IMR-90 (cell line): ENCODE results near the gene ADCYAP1R1. TPM values are rescaled to one million over a fixed set of nuclear protein-coding genes. Genes with fewer than 3 reads are reported as not detected.

Experiments
- ATAC-seq: fragments of 200-7000 bp; cut with Tn5 transposase; 2 replicates; pipeline ENCODE4 v1.9.1; 2020; ENCODE audit warnings: low read depth, mild to moderate bottlenecking, moderate library complexity
- BruUV-seq: library from RNA; stranded (reverse); fragments of 400-500 nt; replicated peaks from 2 replicates; lab custom pipeline; 2021; lab: Mats Ljungman, UMichigan
- CTCF ChIA-PET: fragments of 300-600 bp; formaldehyde crosslinking; extraction: SDS; loops from one replicate; lab custom pipeline; 2021; ENCODE audit warnings: antibody characterized with exemption; lab: Yijun Ruan, JAX
- POLR2A ChIA-PET: fragments of 300-600 bp; sonication (Branson Sonifier 250); formaldehyde crosslinking; loops from one replicate; lab custom pipeline; 2022; ENCODE audit warnings: antibody characterized with exemption; ENCODE audit not compliant: unreplicated experiment; lab: Charles Lee
- DNase-seq: peaks from one replicate; pipeline ENCODE4 v3.0.0; 2013
- H2AFZ ChIP-seq: replicated peaks from 2 replicates; pipeline ENCODE3; 2013; ENCODE audit warnings: low read length, mild to moderate bottlenecking; ENCODE audit not compliant: poor library complexity
- H2AK5ac ChIP-seq: 2 replicates; pipeline ENCODE4 v1.6.1; 2013; ENCODE audit warnings: low read depth, low read length, inconsistent platforms
- H2AK9ac ChIP-seq: replicated peaks from 2 replicates; pipeline ENCODE3; 2013; ENCODE audit warnings: mild to moderate bottlenecking, low read depth, low read length, moderate library complexity; ENCODE audit not compliant: poor library complexity
- H2BK120ac ChIP-seq: 2 replicates; pipeline ENCODE4 v1.6.1; 2013; ENCODE audit warnings: low read depth, low read length, inconsistent platforms
- H2BK15ac ChIP-seq: 3 replicates; pipeline ENCODE4 v1.6.1; 2013; ENCODE audit warnings: low read depth, low read length, inconsistent platforms
- H2BK20ac ChIP-seq: 2 replicates; pipeline ENCODE4 v1.6.1; 2013; ENCODE audit warnings: low read depth, mild to moderate bottlenecking, inconsistent platforms, low read length, moderate library complexity
- H2BK5ac ChIP-seq: 2 replicates; pipeline ENCODE4 v1.6.1; 2013; ENCODE audit warnings: mild to moderate bottlenecking, low read depth, low read length, inconsistent platforms; ENCODE audit not compliant: poor library complexity, severe bottlenecking
- H3K14ac ChIP-seq: replicated peaks from 2 replicates; pipeline ENCODE4 v1.6.1; 2013; ENCODE audit warnings: low read depth, low read length, inconsistent platforms
- H3K18ac ChIP-seq: 2 replicates; pipeline ENCODE4 v1.6.1; 2013; ENCODE audit warnings: low read depth, low read length, control low read depth
- H3K23ac ChIP-seq: 2 replicates; pipeline ENCODE4 v1.6.1; 2013; ENCODE audit warnings: low read depth, low read length, inconsistent platforms
- H3K27ac ChIP-seq: 2 replicates; pipeline ENCODE4 v1.5.1; 2013; ENCODE audit warnings: mild to moderate bottlenecking, control low read depth, low read length; ENCODE audit not compliant: insufficient read depth
- H3K27me3 ChIP-seq: 2 replicates; pipeline ENCODE4 v1.6.1; 2013; ENCODE audit warnings: low read length; ENCODE audit not compliant: control insufficient read depth, insufficient read depth
- H3K36me3 ChIP-seq: 2 replicates; pipeline ENCODE4 v1.6.1; 2013; ENCODE audit warnings: low read length, mixed read lengths; ENCODE audit not compliant: control insufficient read depth, insufficient read depth
- H3K4ac ChIP-seq: 2 replicates; pipeline ENCODE4 v1.6.1; 2013; ENCODE audit warnings: low read depth, low read length, inconsistent platforms
- H3K4me1 ChIP-seq: 2 replicates; pipeline ENCODE4 v1.6.1; 2013; ENCODE audit warnings: low read length, mixed read lengths; ENCODE audit not compliant: control insufficient read depth, insufficient read depth
- H3K4me2 ChIP-seq: 2 replicates; pipeline ENCODE4 v1.6.1; 2013; ENCODE audit warnings: low read depth, mild to moderate bottlenecking, control low read depth, low read length, moderate library complexity
- H3K4me3 ChIP-seq: 2 replicates; pipeline ENCODE4 v1.5.1; 2013; ENCODE audit warnings: low read depth, mild to moderate bottlenecking, control low read depth, low read length, moderate library complexity; ENCODE audit not compliant: insufficient read depth
- H3K56ac ChIP-seq: 2 replicates; pipeline ENCODE4 v1.6.1; 2013; ENCODE audit warnings: low read length, inconsistent platforms; ENCODE audit not compliant: insufficient read depth; ENCODE audit errors: extremely low read depth
- H3K79me1 ChIP-seq, 2 experiments: 2 replicates each; pipeline ENCODE4 v1.6.1; 2013; ENCODE audit warnings: low read length in 2 of 2, inconsistent platforms in 1 of 2, low read depth in 1 of 2
- H3K9ac ChIP-seq: 2 replicates; pipeline ENCODE4 v1.6.1; 2013; ENCODE audit warnings: low read depth, low read length, control low read depth
- H3K9me1 ChIP-seq: 2 replicates; pipeline ENCODE4 v1.6.1; 2013; ENCODE audit warnings: low read length, inconsistent platforms; ENCODE audit not compliant: insufficient read depth
- H3K9me3 ChIP-seq: 2 replicates; pipeline ENCODE4 v1.6.1; 2013; ENCODE audit warnings: low read length; ENCODE audit not compliant: control insufficient read depth, insufficient read depth
- H4K20me1 ChIP-seq: 2 replicates; pipeline ENCODE4 v1.6.1; 2013; ENCODE audit warnings: low read length, inconsistent platforms; ENCODE audit not compliant: insufficient read depth
- H4K5ac ChIP-seq: 2 replicates; pipeline ENCODE4 v1.6.1; 2013; ENCODE audit warnings: mild to moderate bottlenecking, low read depth, low read length, control low read depth
- H4K8ac ChIP-seq, 2 experiments: 2 replicates each; pipeline ENCODE4 v1.6.1; 2013; ENCODE audit warnings: low read depth in 2 of 2, low read length in 2 of 2, control low read depth in 1 of 2, inconsistent platforms in 1 of 2
- H4K91ac ChIP-seq: 2 replicates; pipeline ENCODE4 v1.6.1; 2013; ENCODE audit warnings: low read depth, low read length, inconsistent platforms; ENCODE audit not compliant: insufficient read depth
- BHLHE40 ChIP-seq: fragments of 150-350 bp; IDR thresholded peaks from 2 replicates; pipeline ENCODE4 v1.6.1; 2016; ENCODE audit warnings: mild to moderate bottlenecking, low read depth, low read length
- CEBPB ChIP-seq: IDR thresholded peaks from 2 replicates; pipeline ENCODE4 v1.6.1; 2012; ENCODE audit warnings: low read depth, low read length, improper control_type of control experiment
- CTCF ChIP-seq: conservative IDR thresholded peaks from 2 replicates; pipeline ENCODE4 v1.5.1; 2012; ENCODE audit warnings: mild to moderate bottlenecking, low read depth, low read length, improper control_type of control experiment
- ELK1 ChIP-seq: fragments of 150-350 bp; IDR thresholded peaks from 2 replicates; pipeline ENCODE4 v1.6.1; 2016; ENCODE audit warnings: low read depth, mild to moderate bottlenecking, low read length, moderate library complexity, borderline replicate concordance
- FOS ChIP-seq: fragments of 150-350 bp; IDR thresholded peaks from 2 replicates; pipeline ENCODE4 v1.6.1; 2016; ENCODE audit warnings: low read depth, low read length
- MAFK ChIP-seq: IDR thresholded peaks from 2 replicates; pipeline ENCODE4 v1.6.1; 2012; ENCODE audit warnings: low read depth, low read length, improper control_type of control experiment
- MAZ ChIP-seq: IDR thresholded peaks from 2 replicates; pipeline ENCODE4 v1.6.1; 2012; ENCODE audit warnings: low read depth, mild to moderate bottlenecking, low read length, improper control_type of control experiment, moderate library complexity, borderline replicate concordance
- NFE2L2 ChIP-seq: fragments of 150-350 bp; IDR thresholded peaks from 2 replicates; pipeline ENCODE4 v1.6.1; 2016; ENCODE audit warnings: low read depth, mild to moderate bottlenecking, low read length
- POLR2A ChIP-seq: IDR thresholded peaks from 2 replicates; pipeline ENCODE4 v1.6.1; 2012; ENCODE audit warnings: mild to moderate bottlenecking, low read depth, low read length
- RAD21 ChIP-seq: IDR thresholded peaks from 2 replicates; pipeline ENCODE4 v1.6.1; 2012; ENCODE audit warnings: low read length, improper control_type of control experiment
- RCOR1 ChIP-seq: IDR thresholded peaks from 2 replicates; pipeline ENCODE4 v1.6.1; 2012; ENCODE audit warnings: mild to moderate bottlenecking, low read length, improper control_type of control experiment; ENCODE audit not compliant: insufficient replicate concordance
- RFX5 ChIP-seq: IDR thresholded peaks from 2 replicates; pipeline ENCODE4 v1.8.0; 2012; ENCODE audit warnings: low read depth, mild to moderate bottlenecking, low read length, moderate library complexity
- SMC3 ChIP-seq: fragments of 150-350 bp; IDR thresholded peaks from 2 replicates; pipeline ENCODE4 v1.6.1; 2016; ENCODE audit warnings: low read depth, mild to moderate bottlenecking, antibody characterized with exemption, low read length, moderate library complexity
- USF2 ChIP-seq: fragments of 150-350 bp; IDR thresholded peaks from 2 replicates; pipeline ENCODE4 v1.6.1; 2017; ENCODE audit warnings: mild to moderate bottlenecking, antibody characterized with exemption, low read length, low read depth
- WGBS, 2 experiments: methylation state at CpG; one replicate each; pipeline versions ENCODE4 v1.1.5 to v1.1.7; 2013; ENCODE audit warnings: missing lambda C conversion rate in 2 of 2; ENCODE audit not compliant: insufficient read length in 1 of 2; ENCODE audit errors: extremely low coverage in 2 of 2; 5-methylcytosine and 5-hydroxymethylcytosine counted together
- dilution Hi-C: fragments of 300-500 bp; cut with HindIII; formaldehyde crosslinking; loops from one replicate; pipeline ENCODE4 v1.14.3; 2018; ENCODE audit warnings: low sequenced_read_pairs; ENCODE audit not compliant: unreplicated experiment
- in situ Hi-C: fragments of 300-500 bp; cut with MboI; formaldehyde crosslinking; loops from 3 replicates; pipeline ENCODE4 v1.14.3; 2019; ENCODE audit warnings: low sequenced_read_pairs, inconsistent platforms, mixed read lengths
- intact Hi-C: fragments of 100-400 bp; cut with micrococcal nuclease; formaldehyde crosslinking; loops from 2 replicates; pipeline ENCODE4 v1.10.0; 2022
- polyA plus RNA-seq, 3 experiments: library from polyadenylated mRNA; depleted of rRNA; stranded (reverse); fragments of >200 nt; gene quantifications; 2 replicates each; pipeline ENCODE4 v1.2.3, GENCODE V29; 2012; ENCODE audit warnings: low replicate concordance in 1 of 3
- total RNA-seq: library from RNA; depleted of rRNA; stranded (reverse); fragments of >200 nt; gene quantifications from 2 replicates; pipeline ENCODE4 v1.2.3, GENCODE V29; 2012

The ADCYAP1R1 gene
- total and polyA plus RNA-seq, 2 of the 4 experiments (the other 2 are of a cell fraction), result not detected

- Histone ChIP-seq H3K9ac (no peak overlapping the region), H3K27me3 (peaks cover 46% of the 10 kb centered on the region), H2AK9ac (no peak overlapping the region), H2BK5ac (no peak overlapping the region), H3K4me2 (no peak overlapping the region), H2BK120ac (no peak overlapping the region), H3K9me1 (no peaks in the 10 kb centered on the region), H3K36me3 (no peaks in the 10 kb centered on the region), H2BK20ac (no peak overlapping the region), H2AK5ac (no peak overlapping the region), H4K5ac (no peak overlapping the region), H3K18ac (no peak overlapping the region), H4K8ac (no peak overlapping the region), H3K79me1 (no peaks in the 10 kb centered on the region), H3K14ac (no peak overlapping the region), H3K27ac (no peak overlapping the region), H3K56ac (no peak overlapping the region), H2BK15ac (no peak overlapping the region), H3K4me3 (no peak overlapping the region), H3K9me3 (no peaks in the 10 kb centered on the region), H4K91ac (no peak overlapping the region), H4K20me1 (no peaks in the 10 kb centered on the region), H2AFZ (no peak overlapping the region), H3K23ac (no peak overlapping the region), H3K4ac (no peak overlapping the region), H3K4me1 (no peaks in the 10 kb centered on the region)
- dilution Hi-C loops, result no loop called here
- BruUV-seq, result no TSS peak
- in situ Hi-C loops, result no loop called here
- WGBS, 2 experiments, result no CpG with 5 or more reads among the region's 5 CpGs
- TF ChIP-seq FOS, result no peak
- TF ChIP-seq RFX5, result no peak
- no peak for TF ChIP-seq POLR2A
- TF ChIP-seq USF2, result no peak
- no peak for TF ChIP-seq ELK1
- TF ChIP-seq SMC3, result no peak
- no peak for TF ChIP-seq CEBPB
- TF ChIP-seq BHLHE40, result no peak
- no peak for TF ChIP-seq MAFK
- TF ChIP-seq CTCF, result no peak
- no peak for TF ChIP-seq RAD21
- no peak for TF ChIP-seq MAZ
- no peak for TF ChIP-seq RCOR1
- TF ChIP-seq NFE2L2, result no peak
- POLR2A ChIA-PET, result no interaction called here
- CTCF ChIA-PET, result no interaction called here
- no peak for ATAC-seq
- DNase-seq, result no peak
- intact Hi-C loops, result no loop called here
These were observed 1.9 kb downstream of the ADCYAP1R1 start for GRCh38 chr7:31053986-31054385.
